ENCODE data around the gene TXLNA.

DNA sequence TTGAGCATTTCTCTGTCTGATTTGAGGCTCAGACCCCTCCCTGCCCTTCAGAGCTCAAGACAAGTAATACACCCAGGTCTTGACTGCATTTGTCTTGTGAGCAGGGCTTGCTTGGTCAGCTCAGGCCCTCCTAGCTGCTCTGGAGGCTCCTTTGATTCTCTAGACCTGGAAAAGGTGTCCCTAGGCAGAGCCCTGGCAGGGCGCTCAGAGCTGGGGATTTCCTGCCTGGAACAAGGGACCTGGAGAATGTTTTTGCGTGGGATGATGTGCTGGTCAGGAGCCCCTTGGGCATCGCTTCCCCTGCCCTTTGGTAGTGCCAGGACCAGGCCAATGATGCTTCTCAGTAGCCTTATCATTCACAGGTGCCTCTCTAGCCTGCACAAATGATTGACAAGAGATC lies 16.1 kb downstream of the TXLNA start:
- TF ChIP-seq, protein P1, sequence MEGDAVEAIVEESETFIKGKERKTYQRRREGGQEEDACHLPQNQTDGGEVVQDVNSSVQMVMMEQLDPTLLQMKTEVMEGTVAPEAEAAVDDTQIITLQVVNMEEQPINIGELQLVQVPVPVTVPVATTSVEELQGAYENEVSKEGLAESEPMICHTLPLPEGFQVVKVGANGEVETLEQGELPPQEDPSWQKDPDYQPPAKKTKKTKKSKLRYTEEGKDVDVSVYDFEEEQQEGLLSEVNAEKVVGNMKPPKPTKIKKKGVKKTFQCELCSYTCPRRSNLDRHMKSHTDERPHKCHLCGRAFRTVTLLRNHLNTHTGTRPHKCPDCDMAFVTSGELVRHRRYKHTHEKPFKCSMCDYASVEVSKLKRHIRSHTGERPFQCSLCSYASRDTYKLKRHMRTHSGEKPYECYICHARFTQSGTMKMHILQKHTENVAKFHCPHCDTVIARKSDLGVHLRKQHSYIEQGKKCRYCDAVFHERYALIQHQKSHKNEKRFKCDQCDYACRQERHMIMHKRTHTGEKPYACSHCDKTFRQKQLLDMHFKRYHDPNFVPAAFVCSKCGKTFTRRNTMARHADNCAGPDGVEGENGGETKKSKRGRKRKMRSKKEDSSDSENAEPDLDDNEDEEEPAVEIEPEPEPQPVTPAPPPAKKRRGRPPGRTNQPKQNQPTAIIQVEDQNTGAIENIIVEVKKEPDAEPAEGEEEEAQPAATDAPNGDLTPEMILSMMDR (IDR thresholded peaks at IDR 0.05; ENCODE audit: insufficient read depth, low read length, poor library complexity, severe bottlenecking), result no peak
- no peak for TF ChIP-seq EZH2phosphoT487 (conservative IDR thresholded peaks at IDR 0.05; ENCODE audit: low read length)
